T-helper 1 cell treated with Interleukin-12 subunit alpha and Interleukin-12 subunit beta and Interleukin-4 antibody, amounts not matched to agents 30 μg/mL and 1 μg/mL, for 36 hours (primary cell): ENCODE results near the gene ZNF232.
"Not testable (repeated sequence)": the region's sequence is repeated elsewhere in the genome, so short reads cannot be mapped to it uniquely, and the experiment has no call there.

Experiments
- H3K27ac Mint-ChIP-seq: one replicate; pipeline ENCODE4 v1.8.0; 2021; ENCODE audit warnings: mild to moderate bottlenecking, mixed read lengths
- H3K27me3 Mint-ChIP-seq: one replicate; pipeline ENCODE4 v1.8.0; 2021; ENCODE audit warnings: low read depth, mixed read lengths
- H3K36me3 Mint-ChIP-seq: one replicate; pipeline ENCODE4 v1.8.0; 2021; ENCODE audit warnings: low read depth, mixed read lengths
- H3K4me1 Mint-ChIP-seq: one replicate; pipeline ENCODE4 v1.8.0; 2021; ENCODE audit warnings: low read depth, mixed read lengths
- H3K4me3 Mint-ChIP-seq: one replicate; pipeline ENCODE4 v1.8.0; 2021; ENCODE audit warnings: mild to moderate bottlenecking, moderate library complexity, mixed read lengths
- H3K9me3 Mint-ChIP-seq: one replicate; pipeline ENCODE4 v1.8.0; 2021; ENCODE audit warnings: mixed read lengths

Gene ZNF232

DNA sequence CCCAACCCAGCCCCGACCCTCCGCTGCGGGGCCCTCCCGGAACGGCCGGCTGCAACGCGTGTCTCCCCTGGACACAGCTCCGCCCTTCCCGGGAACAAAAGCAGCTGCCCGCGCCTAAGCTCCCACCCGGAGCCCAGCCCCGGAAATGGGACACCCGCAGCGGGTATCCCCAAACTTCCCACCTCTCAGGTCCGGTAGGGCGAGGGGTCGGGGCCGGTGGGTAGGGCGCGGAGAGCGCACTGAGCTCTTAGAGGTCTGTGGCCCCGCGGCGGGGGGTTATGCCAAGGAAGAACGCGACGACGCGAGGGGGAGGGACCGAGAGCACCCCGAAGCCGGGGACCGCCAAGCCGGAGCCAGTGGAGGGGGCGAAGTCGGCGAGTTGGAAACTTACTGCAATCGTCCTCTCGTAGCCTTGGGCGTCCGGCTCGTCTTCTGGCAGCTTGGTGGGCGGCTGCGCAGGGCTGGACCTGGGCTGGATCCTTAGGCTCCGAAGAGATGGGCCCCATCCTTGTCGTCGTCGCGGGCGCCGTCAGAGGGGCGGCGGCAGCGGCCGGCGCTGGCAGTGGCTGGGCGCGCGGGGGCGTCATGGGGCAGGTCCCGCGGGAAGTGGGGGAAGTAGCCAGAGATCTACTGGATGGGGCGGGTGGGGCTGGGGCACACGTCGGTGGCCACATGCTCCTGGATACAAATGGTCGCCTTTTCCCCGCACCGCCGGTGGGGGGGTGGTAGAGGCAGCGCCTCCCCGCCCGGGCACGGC lies 11.1 kb upstream of the ZNF232 start:
- Mint-ChIP-seq H3K4me1 (no peaks in the 10 kb centered on the region), H3K4me3 (no peak overlapping the region), H3K27me3 (peaks cover 49% of the 10 kb centered on the region), H3K9me3 (no peaks in the 10 kb centered on the region), H3K27ac (no peak overlapping the region), H3K36me3 (no peaks in the 10 kb centered on the region)

DNA sequence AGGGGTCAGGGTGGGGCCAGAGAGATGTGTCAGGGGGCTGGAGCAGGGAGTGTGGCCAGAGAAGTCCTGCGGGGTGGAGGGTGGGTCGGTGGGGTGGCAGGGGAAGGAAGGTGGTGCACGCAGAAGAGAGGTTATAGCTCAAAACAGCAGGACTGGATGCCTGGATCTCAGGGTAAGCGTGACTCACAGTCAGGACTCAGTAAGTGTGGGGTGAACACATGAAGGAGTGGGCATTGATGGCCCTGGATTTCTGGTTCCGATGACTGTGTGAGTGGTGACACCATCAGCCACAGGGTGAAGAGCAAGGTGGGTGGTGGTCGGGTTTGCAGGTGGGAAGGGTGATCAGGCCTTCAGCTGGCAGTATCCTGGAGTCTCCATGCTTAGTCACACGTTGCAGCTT lies 10.4 kb upstream of the ZNF232 start:
- peaks cover 49% of the 10 kb centered on the region for H3K27me3 Mint-ChIP-seq
- not testable (repeated sequence) for H3K36me3 Mint-ChIP-seq, H3K27ac Mint-ChIP-seq, H3K4me3 Mint-ChIP-seq, H3K4me1 Mint-ChIP-seq, H3K9me3 Mint-ChIP-seq

DNA sequence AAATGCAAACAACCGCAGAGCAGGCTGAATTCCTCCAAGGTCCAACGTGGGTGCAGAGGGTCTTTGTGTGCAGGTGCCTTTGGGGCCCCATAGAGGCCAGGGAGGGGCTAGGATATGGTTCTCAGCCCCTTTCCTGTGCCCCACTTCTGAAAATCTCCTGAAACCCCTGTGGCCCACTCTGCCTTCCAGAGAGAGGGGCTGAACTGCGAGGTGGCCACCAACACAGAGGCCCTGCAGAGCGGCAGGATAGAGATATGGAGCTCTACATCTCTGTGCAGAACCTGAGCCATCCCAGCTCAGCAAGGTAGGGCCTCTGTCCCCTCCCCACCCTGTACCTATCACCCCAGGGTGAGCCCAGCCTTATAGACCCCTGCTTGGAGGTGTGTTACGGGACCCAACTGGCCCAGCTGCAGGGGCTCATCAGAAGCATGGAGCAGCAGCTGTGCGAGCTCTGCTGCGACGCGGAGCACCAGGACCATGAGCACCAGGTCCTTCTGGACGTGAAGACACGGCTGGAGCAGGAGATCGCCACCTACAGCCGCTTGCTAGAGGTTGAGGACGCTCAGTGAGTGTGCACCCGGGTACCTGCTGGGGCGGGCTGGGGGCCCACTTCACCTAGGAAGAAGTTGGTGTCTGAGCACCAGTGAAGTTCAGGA lies 9.6 kb upstream of the ZNF232 start:
- Mint-ChIP-seq H3K4me1 (no peaks in the 10 kb centered on the region), H3K36me3 (no peaks in the 10 kb centered on the region), H3K27me3 (peaks cover 57% of the 10 kb centered on the region), H3K27ac (no peak overlapping the region), H3K4me3 (no peak overlapping the region), H3K9me3 (no peaks in the 10 kb centered on the region)

DNA sequence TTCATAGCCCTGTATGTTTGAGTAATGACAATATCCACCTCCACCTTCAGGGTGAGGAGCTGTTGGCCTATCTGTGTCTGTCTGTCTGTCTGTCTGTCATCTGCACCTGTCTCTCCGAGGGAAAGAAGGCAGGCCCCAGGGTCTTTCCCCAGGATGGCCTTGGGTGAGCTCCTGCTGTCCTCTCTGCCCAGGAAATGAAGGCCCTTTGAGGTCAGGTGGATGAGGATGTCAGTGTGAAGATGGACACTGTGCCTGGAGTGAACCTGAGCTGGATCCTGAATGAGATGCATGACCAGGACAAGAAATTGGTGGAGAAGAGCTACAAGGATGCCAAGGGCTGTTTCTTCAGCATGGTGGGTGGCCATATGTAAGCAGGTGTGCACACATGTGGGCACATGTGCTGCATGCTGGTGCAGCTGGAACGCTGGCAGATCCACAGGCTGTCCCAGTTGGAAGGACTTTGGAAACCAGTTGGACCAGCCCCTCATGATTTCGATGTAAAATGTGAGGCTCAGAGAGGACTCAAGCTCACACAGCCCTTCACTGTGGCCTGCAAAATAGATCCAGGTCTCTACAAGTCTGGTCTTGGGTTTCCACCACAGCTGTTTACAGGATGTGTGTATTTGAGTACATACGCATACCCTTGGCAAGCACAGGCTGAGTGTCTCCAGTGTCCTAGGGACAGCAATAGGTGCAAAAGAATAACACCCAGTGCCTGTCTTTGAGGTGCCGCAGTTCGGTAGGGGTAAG lies 8.9 kb upstream of the ZNF232 start:
- H3K27ac Mint-ChIP-seq, H3K4me3 Mint-ChIP-seq, H3K9me3 Mint-ChIP-seq, H3K36me3 Mint-ChIP-seq, H3K4me1 Mint-ChIP-seq: not testable (repeated sequence)
- peaks cover 58% of the 10 kb centered on the region for H3K27me3 Mint-ChIP-seq

DNA sequence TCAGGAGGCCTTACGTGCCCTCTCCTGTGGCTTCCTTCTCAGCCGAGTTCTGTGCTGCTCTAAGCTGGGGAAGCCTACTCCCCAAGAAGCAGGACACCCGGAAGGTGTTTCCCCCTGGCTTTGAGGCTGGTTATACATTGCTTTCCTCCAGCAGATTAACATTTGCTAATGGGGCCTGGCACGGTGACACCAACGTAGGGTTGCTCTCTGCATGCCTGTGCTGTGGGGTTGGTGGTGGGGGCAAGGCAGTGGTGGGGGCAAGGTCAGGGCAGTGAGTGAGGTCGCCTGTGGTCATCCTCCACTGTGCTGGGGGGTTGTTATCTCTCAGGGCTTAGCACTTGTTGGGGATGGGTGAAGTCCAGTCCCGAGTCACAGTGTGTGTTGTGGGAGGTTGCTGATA lies 8.4 kb upstream of the ZNF232 start:
- Mint-ChIP-seq H3K27me3 (peaks cover 64% of the 10 kb centered on the region), H3K27ac (no peak overlapping the region), H3K4me3 (no peak overlapping the region), H3K36me3 (no peaks in the 10 kb centered on the region), H3K9me3 (no peaks in the 10 kb centered on the region), H3K4me1 (no peaks in the 10 kb centered on the region)

DNA sequence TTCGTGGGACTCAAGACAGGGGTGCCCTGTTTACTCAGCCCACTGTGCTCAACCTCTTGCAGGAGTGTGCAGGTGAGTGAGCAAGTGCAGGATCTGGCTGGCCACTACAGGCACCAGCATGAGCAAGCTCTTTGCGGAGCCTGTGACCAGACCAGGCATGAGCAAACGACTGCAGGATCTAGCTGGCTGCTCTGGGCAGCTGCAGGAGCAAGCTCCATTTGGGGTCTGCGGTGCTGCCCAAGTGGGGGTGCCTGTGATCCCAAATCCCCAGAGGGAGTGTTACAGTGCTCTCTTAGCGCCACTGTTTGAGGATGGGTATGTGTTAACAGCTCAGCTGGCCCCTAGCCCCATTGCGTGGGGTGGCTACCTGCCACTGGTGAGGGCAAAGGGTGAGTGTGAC lies 6.5 kb upstream of the ZNF232 start:
- Mint-ChIP-seq H3K27me3 (peaks cover 60% of the 10 kb centered on the region), H3K9me3 (no peaks in the 10 kb centered on the region), H3K27ac (no peak overlapping the region), H3K36me3 (peaks cover 4% of the 10 kb centered on the region), H3K4me3 (no peak overlapping the region), H3K4me1 (no peaks in the 10 kb centered on the region)

DNA sequence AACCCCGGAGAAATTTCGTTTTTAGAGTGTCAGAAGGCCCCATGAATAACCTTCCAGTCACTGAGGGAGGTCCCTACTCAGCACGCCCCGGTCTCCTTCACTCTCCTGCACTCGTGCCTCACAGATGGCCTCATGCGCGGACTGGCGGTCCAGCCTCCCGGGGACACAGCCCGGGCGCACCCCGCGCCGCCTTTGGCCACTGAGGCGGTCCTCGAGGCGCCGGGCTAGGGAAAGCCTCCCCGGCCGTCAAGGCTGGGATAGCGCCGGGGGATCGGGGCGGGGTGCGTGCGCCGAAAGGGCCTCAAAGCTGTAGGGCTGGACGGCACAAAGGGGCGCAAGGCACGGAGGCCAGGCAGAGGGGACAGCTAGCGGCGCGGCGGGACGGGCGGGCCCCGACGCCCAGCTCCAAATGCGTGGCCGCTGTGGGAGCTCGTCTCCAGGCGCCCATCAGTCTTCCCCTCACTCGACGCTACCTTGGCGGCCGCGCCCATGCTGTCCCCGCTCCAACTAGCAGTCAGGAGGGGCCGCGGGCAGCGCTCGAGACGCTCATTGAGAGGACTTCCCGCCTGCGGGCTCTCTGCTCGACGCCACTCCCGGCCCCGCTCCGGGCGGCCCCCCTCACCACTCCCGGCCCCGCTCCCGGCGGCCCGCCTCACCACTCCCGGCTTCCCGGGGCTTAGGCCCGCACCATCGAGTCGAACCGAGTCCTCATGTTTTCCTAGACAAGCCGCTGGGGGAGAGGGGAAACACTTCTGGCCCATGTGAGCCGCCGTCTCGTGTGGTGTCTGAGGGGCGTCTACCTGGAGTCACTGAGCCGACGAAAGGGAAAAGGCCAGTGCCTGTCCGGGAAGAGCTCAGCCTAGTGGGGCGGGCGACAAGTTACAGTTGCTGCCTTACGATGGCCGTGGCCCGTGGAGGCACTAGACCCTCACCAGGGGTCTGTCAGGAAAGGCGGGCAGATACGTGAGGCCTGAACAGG lies 4.3 kb upstream of the ZNF232 start, which contains the start of gene USP6:
Gene USP6 (plus strand): TSS at position 360 of the 979 bp plus-strand sequence. CDS start 14,336 bp downstream, outside the sequence.
- Mint-ChIP-seq H3K4me1 (peaks cover 5% of the 10 kb centered on the region), H3K27me3 (peaks cover 48% of the 10 kb centered on the region), H3K36me3 (peaks cover 12% of the 10 kb centered on the region), H3K4me3 (no peak within 1 kb of the TSS), H3K9me3 (peaks cover under 1% of the 10 kb centered on the region), H3K27ac (no peak within 1 kb of the TSS)

DNA sequence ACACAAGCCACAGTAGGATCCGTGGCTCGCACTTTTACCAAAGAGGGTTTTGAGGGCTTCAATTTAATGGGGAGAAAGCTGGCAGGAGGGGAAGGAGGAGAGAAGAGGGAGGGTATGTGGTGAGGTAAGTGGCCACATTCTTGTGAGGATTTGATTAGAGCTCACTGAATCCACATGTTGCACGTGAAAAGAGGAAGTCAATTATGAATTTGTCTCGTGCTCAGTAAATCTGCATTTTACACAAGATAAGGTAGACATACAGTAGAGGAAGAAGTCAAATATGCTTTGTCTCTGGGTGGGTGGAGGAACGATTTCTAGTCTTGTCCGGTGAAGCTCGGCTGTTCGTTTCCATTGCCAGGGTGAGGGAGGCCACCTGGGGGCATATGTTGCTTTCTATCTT lies 862 bp downstream of the ZNF232 start:
- H3K27ac Mint-ChIP-seq = peak overlapping the region; percentile 62
- H3K27me3 Mint-ChIP-seq = peaks cover 13% of the 10 kb centered on the region
- H3K9me3 Mint-ChIP-seq = peaks cover 32% of the 10 kb centered on the region
- peak overlapping the region; percentile 84 for H3K4me3 Mint-ChIP-seq
- H3K4me1 Mint-ChIP-seq = peaks cover 15% of the 10 kb centered on the region
- H3K36me3 Mint-ChIP-seq = peaks cover 59% of the 10 kb centered on the region

DNA sequence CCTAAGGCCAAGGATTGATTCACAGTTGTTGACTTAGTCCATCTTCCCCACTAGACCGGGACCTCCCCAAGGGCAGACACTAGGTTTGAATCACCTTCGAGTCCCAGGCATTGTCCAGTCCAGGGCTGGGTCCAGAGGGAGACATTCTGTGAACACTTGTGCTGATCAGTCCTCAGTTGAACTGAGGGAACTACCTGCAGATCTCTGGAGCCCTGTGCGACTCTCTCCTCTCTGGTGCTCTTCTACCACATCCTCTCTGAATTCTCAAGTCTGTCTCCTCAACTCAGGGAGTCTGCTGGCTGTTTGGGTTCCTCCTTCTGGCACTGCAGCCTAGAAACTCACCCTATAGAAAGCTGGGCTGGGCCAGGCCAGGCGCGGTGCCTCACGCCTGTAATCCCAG lies 10.8 kb downstream of the ZNF232 start:
- no peak overlapping the region for H3K27ac Mint-ChIP-seq
- peaks cover 14% of the 10 kb centered on the region for H3K36me3 Mint-ChIP-seq
- H3K9me3 Mint-ChIP-seq = peaks cover 71% of the 10 kb centered on the region
- peaks cover 17% of the 10 kb centered on the region for H3K27me3 Mint-ChIP-seq
- no peaks in the 10 kb centered on the region for H3K4me1 Mint-ChIP-seq
- H3K4me3 Mint-ChIP-seq = no peak overlapping the region

DNA sequence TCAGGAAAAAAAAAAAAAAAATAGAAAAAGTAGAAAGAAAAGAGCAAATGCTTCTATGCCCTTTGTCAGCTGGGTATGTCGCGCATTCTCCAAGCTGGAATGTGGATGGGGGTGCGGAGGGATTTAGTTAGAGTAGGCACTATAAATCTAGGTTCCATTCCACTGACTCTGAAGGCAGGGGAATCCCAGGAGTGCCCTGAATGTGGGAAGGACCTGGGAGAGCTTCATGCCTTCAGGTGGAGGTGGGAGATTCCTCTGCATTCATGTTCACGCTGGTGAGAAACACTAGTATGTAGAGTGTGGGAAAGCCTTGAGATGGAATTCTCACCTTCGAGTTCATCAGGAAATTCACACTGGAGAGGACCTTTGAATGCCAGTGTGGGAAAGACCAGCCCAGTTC lies 12.4 kb downstream of the ZNF232 start:
- Mint-ChIP-seq H3K4me1 (no peaks in the 10 kb centered on the region), H3K27ac (no peak overlapping the region), H3K27me3 (peaks cover 23% of the 10 kb centered on the region), H3K9me3 (peaks cover 74% of the 10 kb centered on the region), H3K4me3 (no peak overlapping the region), H3K36me3 (peaks cover 14% of the 10 kb centered on the region)

DNA sequence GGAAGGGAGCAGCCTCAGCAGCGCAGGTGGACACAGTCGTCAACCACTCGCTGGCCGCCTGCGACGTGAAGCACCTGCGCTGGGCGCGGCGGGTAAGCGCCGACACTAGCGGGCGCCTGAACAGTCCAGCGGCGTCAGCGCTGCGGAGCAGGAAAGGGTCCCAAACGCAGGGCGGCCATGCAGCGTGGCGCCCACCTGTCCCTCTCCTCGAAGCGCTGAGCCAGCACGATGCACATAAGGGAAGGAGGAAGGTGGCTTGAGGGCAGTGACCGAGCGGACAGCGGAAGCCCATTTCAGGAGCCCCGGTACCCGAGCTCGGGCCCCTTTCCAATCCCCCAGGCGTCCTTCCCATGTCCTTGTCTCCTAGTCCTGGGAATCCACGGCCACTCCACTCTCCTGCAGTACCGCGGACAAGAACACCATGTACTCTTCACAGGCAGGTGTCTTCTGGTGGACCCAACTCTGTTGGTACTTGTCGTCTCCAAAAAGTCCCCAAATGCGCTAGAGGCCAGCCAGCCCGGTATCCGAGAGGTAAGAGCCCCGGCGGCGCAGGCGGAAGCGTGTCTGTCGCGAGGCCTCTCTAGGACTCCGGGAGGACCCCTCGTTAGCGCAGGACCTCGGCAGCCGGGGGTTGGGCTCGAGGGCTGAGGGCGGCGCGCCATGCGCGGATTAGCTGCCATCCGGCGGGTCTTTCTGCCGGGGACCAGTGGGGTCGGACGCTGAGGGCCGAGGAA lies 14.4 kb downstream of the ZNF232 start:
- peaks cover 22% of the 10 kb centered on the region for H3K36me3 Mint-ChIP-seq
- H3K27me3 Mint-ChIP-seq = peaks cover 23% of the 10 kb centered on the region
- H3K4me1 Mint-ChIP-seq = no peaks in the 10 kb centered on the region
- peaks cover 78% of the 10 kb centered on the region for H3K9me3 Mint-ChIP-seq
- H3K4me3 Mint-ChIP-seq = no peak overlapping the region
- peak overlapping the region; percentile 9 for H3K27ac Mint-ChIP-seq

DNA sequence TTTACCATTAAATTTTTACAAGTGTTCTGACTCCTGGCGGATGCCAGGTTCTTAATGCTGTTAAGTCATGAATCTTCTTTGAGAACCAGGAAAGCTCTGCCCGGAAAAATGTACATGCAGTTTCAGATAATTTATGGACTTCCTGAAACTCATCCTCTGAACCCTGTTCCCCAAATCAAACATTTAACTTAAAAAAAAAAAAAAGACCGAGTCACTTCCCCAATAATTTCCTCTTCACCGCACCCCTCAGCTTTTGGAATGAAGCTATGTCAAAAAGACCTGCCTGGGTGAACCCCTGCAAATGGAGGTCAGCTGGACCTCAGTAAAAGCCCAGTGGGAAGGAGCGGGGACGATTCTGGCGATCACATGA lies 15.0 kb downstream of the ZNF232 start:
- H3K9me3 Mint-ChIP-seq = peaks cover 83% of the 10 kb centered on the region
- H3K4me3 Mint-ChIP-seq = no peak overlapping the region
- H3K36me3 Mint-ChIP-seq = peaks cover 26% of the 10 kb centered on the region
- no peak overlapping the region for H3K27ac Mint-ChIP-seq
- H3K27me3 Mint-ChIP-seq = peaks cover 23% of the 10 kb centered on the region
- no peaks in the 10 kb centered on the region for H3K4me1 Mint-ChIP-seq

DNA sequence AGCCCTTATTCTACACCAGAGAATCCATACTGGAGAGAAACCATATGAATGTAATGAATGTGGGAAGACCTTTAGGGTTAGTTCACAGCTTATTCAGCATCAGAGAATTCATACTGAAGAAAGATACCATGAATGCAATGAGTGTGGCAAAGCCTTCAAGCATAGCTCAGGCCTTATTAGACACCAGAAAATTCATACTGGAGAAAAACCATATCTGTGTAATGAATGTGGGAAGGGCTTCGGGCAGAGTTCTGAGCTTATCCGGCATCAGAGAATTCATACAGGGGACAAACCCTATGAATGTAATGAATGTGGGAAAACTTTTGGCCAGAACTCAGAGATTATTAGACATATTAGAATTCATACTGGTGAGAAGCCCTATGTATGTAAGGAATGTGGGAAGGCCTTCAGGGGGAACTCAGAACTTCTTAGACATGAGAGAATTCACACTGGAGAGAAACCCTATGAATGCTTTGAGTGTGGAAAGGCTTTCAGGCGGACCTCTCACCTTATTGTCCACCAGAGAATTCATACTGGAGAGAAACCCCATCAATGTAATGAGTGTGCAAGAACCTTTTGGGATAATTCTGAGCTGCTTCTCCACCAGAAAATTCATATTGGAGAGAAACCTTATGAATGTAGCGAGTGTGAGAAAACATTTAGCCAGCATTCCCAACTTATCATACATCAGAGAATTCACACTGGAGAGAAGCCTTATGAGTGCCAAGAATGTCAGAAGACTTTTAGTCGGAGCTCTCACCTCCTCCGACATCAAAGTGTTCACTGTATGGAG lies 19.3 kb downstream of the ZNF232 start:
- H3K36me3 Mint-ChIP-seq = peaks cover 53% of the 10 kb centered on the region
- H3K9me3 Mint-ChIP-seq = peaks cover 93% of the 10 kb centered on the region

More for the DNA sequence above, 19.3 kb downstream of the ZNF232 start:
- no peak overlapping the region for H3K4me3 Mint-ChIP-seq
- H3K27me3 Mint-ChIP-seq = peaks cover 22% of the 10 kb centered on the region
- no peak overlapping the region for H3K27ac Mint-ChIP-seq
- H3K4me1 Mint-ChIP-seq = no peaks in the 10 kb centered on the region
